Measurements from ENCODE around the gene CNIH2.

GRCh38 chr11:66311470-66311964, 33.5 kb downstream of the CNIH2 start:
- TF ChIP-seq ISL2 (CRISPR knock-in tag; IDR thresholded peaks at IDR 0.05) = no peak
- no peak for TF ChIP-seq RFX5 (IDR thresholded peaks at IDR 0.05; ENCODE audit: low read depth, low read length)
- no peak for TF ChIP-seq CTCF (CRISPR knock-in tag; IDR thresholded peaks at IDR 0.05)
- no peak for TF ChIP-seq PTBP1 (IDR thresholded peaks at IDR 0.05; ENCODE audit: low read depth, low read length, poor library complexity, severe bottlenecking)
- TF ChIP-seq PRMT3 (CRISPR knock-in tag; IDR thresholded peaks at IDR 0.05; ENCODE audit: borderline replicate concordance, low read depth) = no peak

All from HepG2 (cell line).